ENCODE data around the gene FBXO9.

FBXO9 gene

DNA sequence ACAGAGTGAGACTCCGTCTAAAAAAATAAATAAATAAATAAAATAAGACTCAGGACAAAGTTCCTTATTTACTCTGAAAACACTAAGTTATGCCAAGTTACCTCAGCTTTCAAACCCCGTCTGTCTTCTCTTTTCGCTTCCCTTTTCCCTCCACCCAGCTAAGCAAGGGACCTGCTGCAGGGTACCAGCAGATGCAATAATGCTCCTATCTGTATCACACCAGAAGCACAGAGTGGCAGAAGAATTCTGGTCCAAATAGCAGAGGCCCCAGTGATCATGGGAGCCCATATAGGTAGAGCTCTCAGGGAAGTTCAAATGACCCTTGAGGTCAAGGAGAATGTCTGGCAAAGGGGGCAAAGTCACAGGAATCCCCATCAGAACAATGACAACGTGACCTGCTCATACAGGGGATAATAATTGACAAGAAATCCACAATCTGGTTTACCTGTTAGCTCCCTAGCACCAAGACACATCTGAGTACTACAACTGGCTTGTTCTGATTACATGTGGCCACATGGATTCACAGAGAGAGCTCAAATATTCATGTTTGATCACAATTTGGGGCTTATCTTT is 74.7 kb downstream of the FBXO9 start:
- DNase-seq = no peak

DNA sequence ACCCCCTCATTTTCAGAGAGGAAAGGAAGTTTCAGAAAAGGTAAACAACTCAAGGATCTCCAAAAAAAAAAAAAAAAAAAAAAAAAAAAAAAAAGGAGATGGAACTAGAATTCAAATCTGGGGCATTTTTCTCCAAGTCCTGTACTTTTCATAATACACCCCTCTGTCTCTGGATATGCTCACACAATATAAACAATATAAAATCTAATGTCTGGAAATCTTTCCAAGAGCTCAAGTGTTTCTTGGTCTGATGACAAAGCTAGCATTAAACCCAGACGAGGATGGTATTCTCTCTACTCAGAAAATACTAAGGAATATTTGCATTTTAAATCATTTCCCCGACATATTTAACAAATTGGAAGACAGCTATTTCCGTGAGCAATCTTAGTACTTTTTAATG is 77.6 kb downstream of the FBXO9 start:
- DNase-seq = no peak

DNA sequence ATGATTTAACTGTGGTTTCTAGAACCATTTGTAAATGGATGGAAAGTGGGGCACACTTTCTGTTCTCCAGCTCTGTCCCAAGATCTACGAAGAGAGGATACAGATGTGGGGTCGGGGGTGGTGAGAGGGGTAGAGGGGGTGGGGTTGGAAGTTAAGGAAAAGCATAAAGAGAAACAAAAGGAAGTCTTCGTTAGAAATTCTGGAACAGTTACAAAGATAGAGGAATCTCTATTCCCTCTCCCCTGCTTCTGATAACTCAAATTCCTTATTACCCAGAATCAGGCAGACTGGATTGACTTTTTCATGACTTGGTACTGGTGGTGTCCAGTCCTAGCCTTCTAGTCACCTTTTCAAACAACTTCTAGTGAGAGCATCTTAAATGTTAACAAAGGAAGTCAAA is 78.5 kb downstream of the FBXO9 start:
- DNase-seq = no peak

DNA sequence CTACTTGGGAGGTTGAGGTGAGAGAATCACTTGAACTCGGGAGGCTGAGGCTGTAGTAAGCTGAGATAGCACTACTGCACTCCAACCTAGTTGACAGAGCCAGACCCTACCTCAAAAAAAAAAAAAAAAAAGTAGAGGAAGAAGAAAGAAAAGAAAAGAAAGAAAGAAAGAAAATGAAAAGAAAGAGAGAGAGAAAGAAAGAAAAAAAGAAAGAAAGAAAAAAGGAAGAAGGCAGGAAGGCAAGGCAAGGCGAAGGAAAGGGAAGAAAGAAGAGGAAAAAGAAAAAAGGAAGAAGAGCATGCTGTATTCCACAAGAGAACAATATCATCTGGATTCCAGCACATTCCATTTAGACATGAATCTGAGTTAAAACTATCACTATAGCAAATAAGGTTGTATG is 79.6 kb downstream of the FBXO9 start:
- no peak for DNase-seq

DNA sequence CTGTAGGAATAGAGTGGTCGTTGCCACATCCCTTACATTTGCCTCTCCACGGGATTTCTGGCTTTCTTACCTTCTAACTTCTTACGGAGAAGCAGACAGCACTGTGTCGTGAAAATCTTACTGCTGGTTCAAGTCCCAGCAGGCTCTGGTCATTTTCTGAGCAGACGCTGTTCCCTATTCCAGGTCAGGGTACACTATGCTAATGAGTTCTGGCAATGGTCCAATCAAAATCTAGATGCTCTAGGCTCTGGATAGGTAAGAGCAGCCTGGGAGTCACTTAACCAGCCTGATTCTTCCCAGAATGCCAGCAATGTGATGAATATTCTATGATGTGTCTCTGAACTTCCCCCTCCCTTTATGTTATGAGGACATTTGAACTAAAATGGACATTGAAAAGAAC is 83.5 kb downstream of the FBXO9 start, which contains the start of gene GCM1:
GCM1 (minus strand) TSS at position 158 of the 400 bp plus-strand sequence. CDS start 3,209 bp downstream, outside the sequence.
- DNase-seq = no peak
